Measurements from ENCODE around the gene NWD2.

NWD2 gene

GRCh38 chr4:37461801-37462200 lies 217.3 kb downstream of the NWD2 start:
- Histone ChIP-seq H3K4me3 (ENCODE audit: low read depth in 1 of 2, low read length in 2 of 2) (no peak overlapping the region), H3K27ac (ENCODE audit: low read length) (no peak overlapping the region), H3K9me3 (ENCODE audit: control insufficient read depth in 1 of 2, low read length in 2 of 2) (no peaks in the 10 kb centered on the region), H3K4me1 (ENCODE audit: control insufficient read depth in 1 of 2, insufficient read depth in 2 of 2, low read length in 2 of 2) (no peaks in the 10 kb centered on the region), H3K27me3 (ENCODE audit: low read depth, low read length) (no peaks in the 10 kb centered on the region), H3K36me3 (ENCODE audit: control insufficient read depth in 1 of 2, insufficient read depth in 2 of 2, low read length in 2 of 2) (no peaks in the 10 kb centered on the region)

GRCh38 chr4:37463033-37463856 lies 218.7 kb downstream of the NWD2 start:
- no peaks in the 10 kb centered on the region for H3K27me3 ChIP-seq (ENCODE audit: low read depth, low read length)
- no peaks in the 10 kb centered on the region for H3K4me1 ChIP-seq (ENCODE audit: control insufficient read depth in 1 of 2, insufficient read depth in 2 of 2, low read length in 2 of 2)
- no peaks in the 10 kb centered on the region for H3K9me3 ChIP-seq (ENCODE audit: control insufficient read depth in 1 of 2, low read length in 2 of 2)
- H3K36me3 ChIP-seq (ENCODE audit: control insufficient read depth in 1 of 2, insufficient read depth in 2 of 2, low read length in 2 of 2) = no peaks in the 10 kb centered on the region
- no peak overlapping the region for H3K4me3 ChIP-seq (ENCODE audit: low read depth in 1 of 2, low read length in 2 of 2)
- no peak overlapping the region for H3K27ac ChIP-seq (ENCODE audit: low read length)

DNA sequence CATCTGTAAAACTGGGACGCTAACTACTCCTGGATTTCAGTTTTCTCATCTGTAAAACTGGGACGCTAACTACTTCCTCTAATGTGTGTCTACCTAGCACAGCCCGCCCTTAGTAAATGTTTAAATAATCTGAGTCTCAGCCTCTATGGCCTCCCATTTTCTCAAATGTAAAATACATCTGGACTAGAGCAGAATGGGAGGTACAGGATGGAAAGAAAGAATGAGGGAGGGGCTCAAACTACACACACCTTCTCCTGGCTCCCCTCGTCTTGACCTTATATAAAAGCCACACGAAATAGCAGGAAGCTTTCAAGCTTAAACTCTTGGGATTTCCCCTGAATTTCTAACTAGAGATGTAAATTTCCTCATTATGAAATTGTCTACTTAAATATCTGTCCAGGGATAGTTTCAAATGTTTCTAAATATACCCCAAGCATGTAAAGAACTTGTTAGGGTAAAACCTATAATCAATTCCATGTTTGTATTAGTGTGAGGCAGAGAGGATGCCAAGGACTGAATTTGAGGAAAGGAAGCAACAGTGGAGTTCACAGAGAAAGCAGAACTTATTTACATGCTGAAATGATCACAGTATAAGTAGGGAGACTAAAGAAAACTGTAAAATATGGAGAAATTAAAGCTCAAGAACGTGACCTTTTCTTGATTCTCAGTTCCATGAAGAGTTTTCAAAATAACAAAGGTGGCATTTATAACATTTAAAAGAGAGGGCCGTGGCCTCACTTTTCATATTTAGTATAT lies 220.0 kb downstream of the NWD2 start:
- H3K9me3 ChIP-seq (ENCODE audit: control insufficient read depth in 1 of 2, low read length in 2 of 2) = no peaks in the 10 kb centered on the region
- no peaks in the 10 kb centered on the region for H3K36me3 ChIP-seq (ENCODE audit: control insufficient read depth in 1 of 2, insufficient read depth in 2 of 2, low read length in 2 of 2)
- H3K4me1 ChIP-seq (ENCODE audit: control insufficient read depth in 1 of 2, insufficient read depth in 2 of 2, low read length in 2 of 2) = no peaks in the 10 kb centered on the region
- H3K27ac ChIP-seq (ENCODE audit: low read length) = no peak overlapping the region
- H3K4me3 ChIP-seq (ENCODE audit: low read depth in 1 of 2, low read length in 2 of 2) = no peak overlapping the region
- H3K27me3 ChIP-seq (ENCODE audit: low read depth, low read length) = no peaks in the 10 kb centered on the region

- Histone ChIP-seq H3K36me3 (ENCODE audit: control insufficient read depth in 1 of 2, insufficient read depth in 2 of 2, low read length in 2 of 2) (no peaks in the 10 kb centered on the region), H3K4me3 (ENCODE audit: low read depth in 1 of 2, low read length in 2 of 2) (no peak overlapping the region), H3K27me3 (ENCODE audit: low read depth, low read length) (no peaks in the 10 kb centered on the region), H3K4me1 (ENCODE audit: control insufficient read depth in 1 of 2, insufficient read depth in 2 of 2, low read length in 2 of 2) (no peaks in the 10 kb centered on the region), H3K9me3 (ENCODE audit: control insufficient read depth in 1 of 2, low read length in 2 of 2) (no peaks in the 10 kb centered on the region), H3K27ac (ENCODE audit: low read length) (no peak overlapping the region)
Measured at GRCh38 chr4:37465296-37465695, 220.8 kb downstream of the NWD2 start.

DNA sequence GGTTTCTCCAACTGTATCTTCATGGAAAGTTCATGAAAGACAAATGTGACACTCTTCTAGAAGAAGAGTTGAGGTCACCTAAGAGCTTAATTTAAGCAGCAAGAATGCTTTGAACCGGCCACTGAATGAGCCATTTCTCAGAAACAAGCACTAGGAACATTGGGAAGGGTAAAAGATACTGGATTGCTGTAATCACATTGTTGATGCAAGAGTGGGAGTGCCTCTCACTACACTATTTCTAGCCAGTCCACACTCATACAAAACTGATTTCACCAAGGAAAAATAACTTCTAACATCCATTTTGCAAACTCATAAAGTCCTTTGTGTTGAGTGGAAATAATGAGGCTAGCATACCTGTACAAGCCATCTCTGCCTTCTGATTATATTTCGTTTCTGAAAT lies 221.3 kb downstream of the NWD2 start:
- H3K9me3 ChIP-seq (ENCODE audit: control insufficient read depth in 1 of 2, low read length in 2 of 2) = no peaks in the 10 kb centered on the region
- H3K4me1 ChIP-seq (ENCODE audit: control insufficient read depth in 1 of 2, insufficient read depth in 2 of 2, low read length in 2 of 2) = no peaks in the 10 kb centered on the region
- no peak overlapping the region for H3K4me3 ChIP-seq (ENCODE audit: low read depth in 1 of 2, low read length in 2 of 2)
- H3K27me3 ChIP-seq (ENCODE audit: low read depth, low read length) = no peaks in the 10 kb centered on the region
- H3K27ac ChIP-seq (ENCODE audit: low read length) = no peak overlapping the region
- H3K36me3 ChIP-seq (ENCODE audit: control insufficient read depth in 1 of 2, insufficient read depth in 2 of 2, low read length in 2 of 2) = no peaks in the 10 kb centered on the region

DNA sequence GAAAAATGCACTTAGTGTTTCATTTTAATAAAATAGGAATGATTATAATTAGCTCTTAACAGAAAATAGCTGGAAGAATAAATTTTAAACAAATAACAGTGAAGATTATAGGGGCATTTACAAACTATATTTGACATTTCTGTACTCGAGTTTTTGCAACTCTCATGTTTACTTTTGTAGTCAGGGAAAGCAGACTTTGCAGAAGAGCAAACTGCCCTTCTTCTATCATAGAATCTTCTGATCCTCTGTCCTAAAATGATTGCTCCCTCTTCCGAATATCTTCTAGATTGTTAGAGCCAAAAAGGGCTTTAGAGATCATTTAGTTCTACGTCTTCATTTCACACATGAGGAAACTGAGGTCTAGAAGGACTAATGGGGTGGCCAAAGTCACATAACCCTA lies 222.7 kb downstream of the NWD2 start:
- Histone ChIP-seq H3K27me3 (ENCODE audit: low read depth, low read length) (no peaks in the 10 kb centered on the region), H3K36me3 (ENCODE audit: control insufficient read depth in 1 of 2, insufficient read depth in 2 of 2, low read length in 2 of 2) (no peaks in the 10 kb centered on the region), H3K4me3 (ENCODE audit: low read depth in 1 of 2, low read length in 2 of 2) (no peak overlapping the region), H3K4me1 (ENCODE audit: control insufficient read depth in 1 of 2, insufficient read depth in 2 of 2, low read length in 2 of 2) (no peaks in the 10 kb centered on the region), H3K27ac (ENCODE audit: low read length) (no peak overlapping the region), H3K9me3 (ENCODE audit: control insufficient read depth in 1 of 2, low read length in 2 of 2) (no peaks in the 10 kb centered on the region)

DNA sequence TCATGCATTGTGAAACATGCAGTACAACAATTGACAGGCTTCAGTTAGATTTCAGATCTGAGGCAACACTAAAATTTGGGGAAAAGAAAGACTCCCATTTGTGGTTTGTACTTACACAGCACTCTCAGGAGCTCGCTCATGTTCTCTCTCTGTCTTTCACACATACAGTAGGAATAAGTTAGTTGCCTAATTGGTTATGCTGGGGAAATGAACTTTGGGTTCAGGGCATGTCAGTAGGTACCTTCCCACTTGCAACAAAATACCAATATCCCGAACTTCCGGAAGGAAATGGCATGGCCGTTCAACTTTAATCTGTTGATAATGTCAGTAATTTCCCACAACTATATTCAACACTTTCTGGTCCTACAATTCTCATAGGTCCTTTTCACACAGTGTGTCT lies 223.3 kb downstream of the NWD2 start:
- Histone ChIP-seq H3K4me1 (ENCODE audit: control insufficient read depth in 1 of 2, insufficient read depth in 2 of 2, low read length in 2 of 2) (no peaks in the 10 kb centered on the region), H3K36me3 (ENCODE audit: control insufficient read depth in 1 of 2, insufficient read depth in 2 of 2, low read length in 2 of 2) (no peaks in the 10 kb centered on the region), H3K27ac (ENCODE audit: low read length) (no peak overlapping the region), H3K9me3 (ENCODE audit: control insufficient read depth in 1 of 2, low read length in 2 of 2) (no peaks in the 10 kb centered on the region), H3K27me3 (ENCODE audit: low read depth, low read length) (no peaks in the 10 kb centered on the region), H3K4me3 (ENCODE audit: low read depth in 1 of 2, low read length in 2 of 2) (no peak overlapping the region)

GRCh38 chr4:37469286-37469685 lies 224.7 kb downstream of the NWD2 start:
- H3K4me3 ChIP-seq (ENCODE audit: low read depth in 1 of 2, low read length in 2 of 2) = no peak overlapping the region
- H3K27me3 ChIP-seq (ENCODE audit: low read depth, low read length) = no peaks in the 10 kb centered on the region

GRCh38 chr4:37470245-37470644 lies 225.7 kb downstream of the NWD2 start:
- Histone ChIP-seq H3K27me3 (ENCODE audit: low read depth, low read length) (no peaks in the 10 kb centered on the region), H3K36me3 (ENCODE audit: control insufficient read depth in 1 of 2, insufficient read depth in 2 of 2, low read length in 2 of 2) (no peaks in the 10 kb centered on the region), H3K27ac (ENCODE audit: low read length) (no peak overlapping the region), H3K4me1 (ENCODE audit: control insufficient read depth in 1 of 2, insufficient read depth in 2 of 2, low read length in 2 of 2) (no peaks in the 10 kb centered on the region), H3K9me3 (ENCODE audit: control insufficient read depth in 1 of 2, low read length in 2 of 2) (no peaks in the 10 kb centered on the region), H3K4me3 (ENCODE audit: low read depth in 1 of 2, low read length in 2 of 2) (no peak overlapping the region)

More at GRCh38 chr4:37469286-37469685, 224.7 kb downstream of the NWD2 start:
- H3K27ac ChIP-seq (ENCODE audit: low read length) = no peak overlapping the region
- H3K36me3 ChIP-seq (ENCODE audit: control insufficient read depth in 1 of 2, insufficient read depth in 2 of 2, low read length in 2 of 2) = no peaks in the 10 kb centered on the region
- H3K4me1 ChIP-seq (ENCODE audit: control insufficient read depth in 1 of 2, insufficient read depth in 2 of 2, low read length in 2 of 2) = no peaks in the 10 kb centered on the region
- H3K9me3 ChIP-seq (ENCODE audit: control insufficient read depth in 1 of 2, low read length in 2 of 2) = no peaks in the 10 kb centered on the region

DNA sequence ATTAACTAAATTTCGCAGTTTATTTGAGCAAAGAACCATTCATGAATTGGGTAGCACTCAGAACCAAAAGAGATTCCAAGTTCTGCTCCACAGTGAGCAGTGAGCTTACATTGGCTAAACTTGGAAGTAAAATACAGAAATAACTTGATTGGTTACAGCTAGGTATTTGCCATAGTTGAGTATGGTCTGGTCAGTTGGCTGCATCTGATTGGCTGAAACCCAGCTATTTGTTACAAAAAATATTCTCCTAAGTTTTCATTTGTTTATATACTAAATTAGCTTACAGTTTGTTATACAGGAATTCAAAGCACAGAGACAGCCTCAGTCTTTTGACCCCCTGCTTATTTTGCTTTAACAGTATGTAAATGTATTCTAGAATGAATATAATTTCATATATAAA lies 226.6 kb downstream of the NWD2 start:
- H3K4me3 ChIP-seq (ENCODE audit: low read depth in 1 of 2, low read length in 2 of 2) = no peak overlapping the region
- H3K27ac ChIP-seq (ENCODE audit: low read length) = no peak overlapping the region
- H3K9me3 ChIP-seq (ENCODE audit: control insufficient read depth in 1 of 2, low read length in 2 of 2) = no peaks in the 10 kb centered on the region
- H3K36me3 ChIP-seq (ENCODE audit: control insufficient read depth in 1 of 2, insufficient read depth in 2 of 2, low read length in 2 of 2) = no peaks in the 10 kb centered on the region
- H3K27me3 ChIP-seq (ENCODE audit: low read depth, low read length) = no peaks in the 10 kb centered on the region
- no peaks in the 10 kb centered on the region for H3K4me1 ChIP-seq (ENCODE audit: control insufficient read depth in 1 of 2, insufficient read depth in 2 of 2, low read length in 2 of 2)

- no peaks in the 10 kb centered on the region for H3K27me3 ChIP-seq (ENCODE audit: low read depth, low read length)
- no peaks in the 10 kb centered on the region for H3K4me1 ChIP-seq (ENCODE audit: control insufficient read depth in 1 of 2, insufficient read depth in 2 of 2, low read length in 2 of 2)
- H3K27ac ChIP-seq (ENCODE audit: low read length) = no peak overlapping the region
- H3K9me3 ChIP-seq (ENCODE audit: control insufficient read depth in 1 of 2, low read length in 2 of 2) = no peaks in the 10 kb centered on the region
- no peak overlapping the region for H3K4me3 ChIP-seq (ENCODE audit: low read depth in 1 of 2, low read length in 2 of 2)
- H3K36me3 ChIP-seq (ENCODE audit: control insufficient read depth in 1 of 2, insufficient read depth in 2 of 2, low read length in 2 of 2) = no peaks in the 10 kb centered on the region
Measured at GRCh38 chr4:37471971-37472370, 227.4 kb downstream of the NWD2 start.
